Stimulated activated naive B cell treated with anti-CD40 and anti-IgM and Interleukin-4, amounts not matched to agents 10 μg/mL and 1 μg/mL and 100 μg/mL, for 72 hours (primary cell): ENCODE results near the gene GMEB2.
A peak's percentile ranks its signal among the peaks of the same experiment; 100 is the strongest.

Experiments used
- ATAC-seq, 2 donors: fragments of 150-1000 bp; cut with Tn5 transposase; replicated peaks; 2 replicates each; pipeline ENCODE4 v1.10.0; 2021; ENCODE audit warnings: moderate library complexity in 1 of 2
- DNase-seq: peaks from one replicate; pipeline ENCODE4 v3.0.0; 2021
- H3K27ac Mint-ChIP-seq: one replicate; pipeline ENCODE4 v1.8.0; 2022; ENCODE audit warnings: mild to moderate bottlenecking, mixed read lengths
- H3K27me3 Mint-ChIP-seq, 2 donors: one replicate each; pipeline ENCODE4 v1.8.0; 2022; ENCODE audit warnings: mixed read lengths in 2 of 2
- H3K36me3 Mint-ChIP-seq, 2 donors: one replicate each; pipeline ENCODE4 v1.8.0; 2022; ENCODE audit warnings: mixed read lengths in 2 of 2, mild to moderate bottlenecking in 1 of 2
- H3K4me1 Mint-ChIP-seq, 2 donors: one replicate each; pipeline ENCODE4 v1.8.0; 2022; ENCODE audit warnings: mixed read lengths in 2 of 2, mild to moderate bottlenecking in 1 of 2
- H3K4me3 Mint-ChIP-seq, 2 donors: one replicate each; pipeline ENCODE4 v1.8.0; 2022; ENCODE audit warnings: mild to moderate bottlenecking in 2 of 2, mixed read lengths in 2 of 2, moderate library complexity in 1 of 2
- H3K9me3 Mint-ChIP-seq, 2 donors: one replicate each; pipeline ENCODE4 v1.8.0; 2022; ENCODE audit warnings: mixed read lengths in 2 of 2, mild to moderate bottlenecking in 1 of 2

Gene GMEB2

DNA sequence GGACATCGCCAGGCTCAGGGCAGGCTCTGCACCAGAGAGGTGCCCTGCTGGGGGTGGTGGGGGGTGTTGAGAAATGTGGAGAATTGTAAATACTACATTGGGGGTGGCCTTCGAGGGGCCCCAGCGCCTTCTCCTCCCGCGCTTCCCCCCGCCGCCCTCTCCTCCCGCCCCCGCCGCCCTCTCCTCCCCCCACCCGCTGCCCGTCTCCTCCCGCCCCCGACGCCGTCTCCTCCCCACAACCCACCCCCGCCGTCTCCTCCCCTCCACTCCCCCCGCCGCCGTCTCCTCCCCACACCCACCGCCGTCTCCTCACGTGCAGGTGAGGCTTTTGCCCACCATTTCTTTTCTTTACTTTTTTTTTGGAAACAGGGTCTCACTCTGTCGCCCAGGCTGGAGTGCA is 77.9 kb downstream of the GMEB2 start:
- H3K4me1 Mint-ChIP-seq: peaks cover 29 to 61% of the 10 kb centered on the region in 2 donors
- DNase-seq (no peak), ATAC-seq (no peak)
- no peak overlapping the region for H3K4me3 Mint-ChIP-seq
- H3K27ac Mint-ChIP-seq: no peak overlapping the region
- no peaks in the 10 kb centered on the region for H3K36me3 Mint-ChIP-seq
- no peaks in the 10 kb centered on the region for H3K9me3 Mint-ChIP-seq
- peaks cover 7 to 24% of the 10 kb centered on the region in 2 donors for H3K27me3 Mint-ChIP-seq

DNA sequence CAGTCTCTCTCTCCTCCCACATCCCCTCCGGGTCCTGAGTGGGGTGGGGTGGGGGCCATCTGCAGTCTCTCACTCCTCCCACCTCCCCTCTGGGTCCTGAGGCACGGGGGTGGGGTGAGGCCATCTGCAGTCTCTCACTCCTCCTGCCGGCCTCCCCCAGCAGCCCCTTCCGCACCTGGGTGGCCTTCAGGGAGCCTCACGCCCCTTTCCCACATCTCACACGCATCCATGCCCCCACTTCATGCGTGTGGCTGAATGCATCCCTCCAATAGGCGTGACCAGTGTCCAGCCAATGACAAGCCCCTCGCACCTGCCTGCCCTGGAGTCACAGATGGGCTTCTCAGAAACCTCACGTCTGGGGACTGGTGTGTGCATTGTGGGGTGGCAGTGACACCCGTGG is 78.4 kb downstream of the GMEB2 start:
- Mint-ChIP-seq H3K27me3 (peaks cover 7 to 24% of the 10 kb centered on the region in 2 donors), H3K4me3 (no peak overlapping the region), H3K36me3 (no peaks in the 10 kb centered on the region), H3K9me3 (no peaks in the 10 kb centered on the region), H3K4me1 (peaks cover 33 to 58% of the 10 kb centered on the region in 2 donors), H3K27ac (peak overlapping the region; percentile 31)
- DNase-seq (no peak), ATAC-seq (no peak)

DNA sequence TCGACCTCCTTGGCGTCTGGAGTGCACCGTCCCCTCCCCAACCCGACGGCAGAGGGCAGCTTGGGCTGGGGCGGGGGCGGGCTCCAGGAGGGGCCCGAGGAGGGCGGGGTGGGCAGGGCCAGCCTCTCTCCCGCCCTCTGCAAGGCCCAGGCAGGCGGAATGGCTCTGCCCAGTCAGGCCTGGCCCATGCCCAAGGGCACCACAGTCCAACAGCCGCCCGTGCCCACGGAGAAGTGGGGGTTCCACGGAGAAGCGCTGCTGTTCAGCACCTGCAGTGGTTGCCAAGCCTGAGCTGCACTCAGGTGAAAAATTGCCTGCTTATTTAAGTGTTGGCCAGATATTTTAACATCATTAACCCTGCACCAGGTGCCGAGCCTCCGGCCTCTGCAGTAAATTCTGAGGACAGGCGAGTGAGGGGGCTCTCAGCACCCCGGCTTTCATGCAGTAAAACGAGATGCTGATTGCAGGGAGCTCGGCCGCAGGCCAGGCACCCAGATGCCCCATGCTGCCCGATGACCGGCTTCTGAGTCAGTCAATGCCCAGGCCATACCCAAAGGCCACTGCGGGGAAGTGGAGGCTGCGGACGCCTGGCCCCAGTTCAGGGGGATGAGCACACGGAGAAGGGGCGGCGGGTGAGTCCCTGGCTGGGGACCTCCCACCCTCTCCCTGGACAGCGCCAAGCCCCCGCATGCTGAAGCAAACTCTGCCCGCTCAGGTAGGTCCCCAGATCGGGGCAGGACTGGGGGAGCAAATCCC is 79.0 kb downstream of the GMEB2 start, which contains the start of gene SRMS:
TSS of gene SRMS (minus strand) at position 25 of the 756 bp plus-strand sequence. CDS start 286 bp downstream, outside the sequence.
- no peak for ATAC-seq
- Mint-ChIP-seq H3K27me3 (peaks cover 7 to 24% of the 10 kb centered on the region in 2 donors), H3K9me3 (no peaks in the 10 kb centered on the region), H3K36me3 (no peaks in the 10 kb centered on the region), H3K4me1 (peaks cover 35 to 55% of the 10 kb centered on the region in 2 donors), H3K4me3 (no peak within 1 kb of the TSS), H3K27ac (no peak within 1 kb of the TSS)
- DNase-seq: no peak

DNA sequence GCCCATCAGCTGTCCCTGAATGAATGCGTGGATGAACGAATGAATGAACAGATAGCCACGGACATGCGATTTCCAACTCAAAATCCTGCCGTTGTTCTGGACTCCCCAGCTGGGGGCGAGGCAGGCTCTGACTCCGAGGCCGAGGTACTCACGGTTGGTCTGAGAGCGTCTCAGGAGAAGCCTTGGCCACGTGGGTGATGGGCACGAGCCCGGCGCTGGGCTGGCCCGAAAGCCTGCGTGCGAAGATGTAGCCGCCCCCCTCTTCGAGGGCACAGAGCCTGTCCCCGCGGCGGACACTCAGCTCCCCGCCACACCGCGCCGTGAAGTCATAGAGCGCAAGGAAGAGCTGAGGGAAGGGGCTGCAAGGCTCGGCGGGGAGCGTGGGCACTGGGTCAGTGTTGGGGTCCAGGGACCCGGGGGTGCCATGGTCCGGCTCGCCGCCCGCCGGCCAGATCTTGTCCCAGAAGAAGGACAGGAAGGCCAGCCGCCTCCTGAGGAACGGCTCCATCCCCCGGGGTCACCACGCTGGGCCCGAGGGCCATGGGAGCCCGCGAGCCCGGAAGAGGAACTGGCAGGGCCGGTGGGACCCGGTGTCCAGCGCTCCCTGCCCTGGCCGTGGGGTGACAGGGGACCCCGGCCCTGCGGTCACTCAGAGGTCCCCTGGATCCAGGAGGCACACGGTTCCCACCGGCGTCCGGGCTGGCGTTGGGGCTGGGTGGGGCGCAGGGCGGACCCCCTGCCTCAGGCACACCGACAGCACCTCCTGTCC is 79.8 kb downstream of the GMEB2 start:
- peaks cover 7 to 24% of the 10 kb centered on the region in 2 donors for H3K27me3 Mint-ChIP-seq
- H3K4me3 Mint-ChIP-seq: no peak overlapping the region

GRCh38 chr20:63546256-63546955 is 80.5 kb downstream of the GMEB2 start:
- ATAC-seq (no peak), DNase-seq (no peak)
- peaks cover 7 to 24% of the 10 kb centered on the region in 2 donors for H3K27me3 Mint-ChIP-seq
- H3K4me1 Mint-ChIP-seq: peaks cover 34 to 50% of the 10 kb centered on the region in 2 donors
- H3K27ac Mint-ChIP-seq: no peak overlapping the region
- no peaks in the 10 kb centered on the region for H3K36me3 Mint-ChIP-seq
- H3K4me3 Mint-ChIP-seq: no peak overlapping the region
- no peaks in the 10 kb centered on the region for H3K9me3 Mint-ChIP-seq

More for the DNA sequence above, 79.8 kb downstream of the GMEB2 start:
- no peak overlapping the region for H3K27ac Mint-ChIP-seq
- H3K9me3 Mint-ChIP-seq: no peaks in the 10 kb centered on the region
- ATAC-seq (no peak), DNase-seq (no peak)
- peaks cover 34 to 53% of the 10 kb centered on the region in 2 donors for H3K4me1 Mint-ChIP-seq
- H3K36me3 Mint-ChIP-seq: no peaks in the 10 kb centered on the region

GRCh38 chr20:63545814-63546213 is 81.1 kb downstream of the GMEB2 start:
- no peak for DNase-seq
- H3K27ac Mint-ChIP-seq: no peak overlapping the region
- no peaks in the 10 kb centered on the region for H3K36me3 Mint-ChIP-seq
- ATAC-seq: no peak
- peaks cover 7 to 24% of the 10 kb centered on the region in 2 donors for H3K27me3 Mint-ChIP-seq
- no peak overlapping the region for H3K4me3 Mint-ChIP-seq
- peaks cover 31 to 50% of the 10 kb centered on the region in 2 donors for H3K4me1 Mint-ChIP-seq
- H3K9me3 Mint-ChIP-seq: no peaks in the 10 kb centered on the region

DNA sequence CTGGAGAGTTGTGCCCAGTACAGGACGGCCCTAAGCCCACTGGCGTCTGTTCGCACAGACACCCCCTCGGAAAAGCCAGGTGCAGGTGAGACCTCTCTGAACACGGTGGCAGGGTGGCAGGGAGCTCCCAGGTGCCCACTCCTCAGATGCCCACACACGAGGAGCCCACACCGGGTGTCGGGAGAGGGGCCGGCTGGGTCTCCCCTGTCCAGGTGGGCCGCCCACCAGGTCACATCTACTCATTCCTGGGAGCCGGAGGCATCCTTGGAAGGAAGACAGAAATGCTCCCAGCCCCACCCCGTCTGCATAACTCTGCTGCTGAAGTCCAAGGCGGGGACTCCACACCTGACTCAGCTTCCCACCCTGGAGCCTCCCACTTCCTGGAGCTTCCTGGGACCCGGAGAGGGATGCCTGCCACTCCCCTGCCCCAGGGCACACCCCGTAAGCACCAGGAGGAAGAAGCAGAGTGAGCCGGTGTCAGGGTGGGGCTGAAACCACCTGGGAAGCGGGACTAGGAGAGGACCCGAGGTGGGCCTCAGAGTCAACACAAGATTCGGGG is 81.9 kb downstream of the GMEB2 start:
- no peaks in the 10 kb centered on the region for H3K9me3 Mint-ChIP-seq
- ATAC-seq (no peak), DNase-seq (no peak)
- no peak overlapping the region for H3K27ac Mint-ChIP-seq
- H3K27me3 Mint-ChIP-seq: peaks cover 5 to 21% of the 10 kb centered on the region in 2 donors
- H3K4me1 Mint-ChIP-seq: peaks cover 33 to 52% of the 10 kb centered on the region in 2 donors
- no peak overlapping the region for H3K4me3 Mint-ChIP-seq
- no peaks in the 10 kb centered on the region for H3K36me3 Mint-ChIP-seq

GRCh38 chr20:63544241-63544957 is 82.5 kb downstream of the GMEB2 start:
- Mint-ChIP-seq H3K27me3 (peaks cover 3 to 14% of the 10 kb centered on the region in 2 donors), H3K9me3 (no peaks in the 10 kb centered on the region), H3K4me3 (no peak overlapping the region), H3K36me3 (no peaks in the 10 kb centered on the region), H3K4me1 (peaks cover 31 to 48% of the 10 kb centered on the region in 2 donors), H3K27ac (no peak overlapping the region)
- ATAC-seq (no peak), DNase-seq (no peak)

DNA sequence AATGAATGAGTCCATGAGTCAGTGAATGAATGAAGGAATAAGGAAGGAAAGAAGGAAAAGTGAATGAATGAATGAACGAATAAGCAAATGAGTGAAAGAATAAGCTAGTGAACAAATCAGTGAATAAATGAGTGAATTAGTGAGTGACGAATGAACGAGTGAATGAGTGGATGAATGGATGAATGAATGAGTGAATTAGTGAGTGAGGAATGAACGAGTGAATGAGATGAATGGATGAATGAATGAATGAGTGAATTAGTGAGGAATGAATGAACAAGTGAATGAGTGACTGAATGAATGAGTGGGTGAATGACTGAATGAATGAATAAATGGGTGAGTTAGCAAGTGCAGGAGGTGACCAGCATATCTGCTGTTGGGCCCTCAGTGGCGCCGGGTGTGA is 83.2 kb downstream of the GMEB2 start:
- Mint-ChIP-seq H3K36me3 (no peaks in the 10 kb centered on the region), H3K4me1 (peaks cover 33 to 51% of the 10 kb centered on the region in 2 donors), H3K4me3 (no peak overlapping the region), H3K27me3 (peaks cover 3 to 10% of the 10 kb centered on the region in 2 donors), H3K9me3 (no peaks in the 10 kb centered on the region), H3K27ac (no peak overlapping the region)
- DNase-seq (no peak), ATAC-seq (no peak)

GRCh38 chr20:63543131-63543530 is 83.8 kb downstream of the GMEB2 start:
- DNase-seq (no peak), ATAC-seq (peak; percentile 7 to 26)
- Mint-ChIP-seq H3K4me3 (peak overlapping the region in 1 of 2 donors; percentile 37), H3K27me3 (peaks cover 0 to 7% of the 10 kb centered on the region in 2 donors), H3K9me3 (no peaks in the 10 kb centered on the region), H3K36me3 (no peaks in the 10 kb centered on the region), H3K4me1 (peaks cover 30 to 57% of the 10 kb centered on the region in 2 donors), H3K27ac (peak overlapping the region; percentile 70)

DNA sequence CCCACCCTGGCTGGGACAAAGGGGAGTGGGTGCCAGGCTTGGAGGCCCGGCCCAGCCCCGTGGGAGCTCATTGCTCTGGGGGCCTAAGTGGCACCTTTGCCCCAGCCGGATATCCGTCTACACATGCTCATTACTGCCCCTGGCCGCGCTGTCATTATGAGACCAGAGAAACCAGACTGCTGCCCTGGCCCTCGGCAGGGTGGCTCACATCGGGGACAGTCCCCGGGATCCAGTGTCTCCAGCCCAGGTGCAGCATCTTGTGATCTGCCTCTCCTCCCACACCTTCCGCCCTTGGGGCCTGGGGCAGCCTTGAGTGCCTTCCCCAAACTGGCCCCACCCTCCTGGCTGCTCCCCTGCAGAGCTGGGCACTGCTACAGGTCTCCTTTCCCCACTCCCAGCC is 84.2 kb downstream of the GMEB2 start:
- Mint-ChIP-seq H3K36me3 (no peaks in the 10 kb centered on the region), H3K27me3 (peaks cover 0 to 7% of the 10 kb centered on the region in 2 donors)

GRCh38 chr20:63542031-63542559 is 84.8 kb downstream of the GMEB2 start:
- peaks cover 36 to 66% of the 10 kb centered on the region in 2 donors for H3K4me1 Mint-ChIP-seq
- no peaks in the 10 kb centered on the region for H3K36me3 Mint-ChIP-seq
- peaks cover 0 to 7% of the 10 kb centered on the region in 2 donors for H3K27me3 Mint-ChIP-seq
- H3K27ac Mint-ChIP-seq: no peak overlapping the region
- no peaks in the 10 kb centered on the region for H3K9me3 Mint-ChIP-seq
- peak overlapping the region; percentile 21 to 46 for H3K4me3 Mint-ChIP-seq
- ATAC-seq (no peak), DNase-seq (no peak)

More for the DNA sequence above, 84.2 kb downstream of the GMEB2 start:
- H3K9me3 Mint-ChIP-seq: no peaks in the 10 kb centered on the region
- peak; percentile 71 for DNase-seq
- peaks cover 32 to 61% of the 10 kb centered on the region in 2 donors for H3K4me1 Mint-ChIP-seq
- H3K27ac Mint-ChIP-seq: peak overlapping the region; percentile 70
- peak; percentile 40 to 59 for ATAC-seq
- H3K4me3 Mint-ChIP-seq: peak overlapping the region in 1 of 2 donors; percentile 37

DNA sequence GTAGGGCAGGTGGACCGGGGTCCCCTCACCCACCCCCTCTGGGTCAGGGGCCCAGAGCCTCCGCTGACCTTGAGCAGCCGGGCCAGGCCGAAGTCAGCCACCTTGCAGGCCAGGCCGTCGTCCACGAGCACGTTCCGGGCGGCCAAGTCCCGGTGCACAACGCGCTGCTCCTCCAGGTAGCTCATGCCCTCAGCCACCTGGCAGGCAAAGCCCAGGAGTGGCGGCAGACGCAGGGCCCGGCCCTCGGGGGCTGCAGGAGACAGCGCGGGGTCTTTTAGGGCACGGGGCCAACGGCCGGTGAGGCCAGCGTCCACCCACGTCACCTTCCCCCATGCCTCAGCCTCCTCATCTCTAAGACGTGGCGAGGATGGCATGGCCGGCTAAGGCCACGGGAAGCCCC is 85.5 kb downstream of the GMEB2 start:
- Mint-ChIP-seq H3K27ac (no peak overlapping the region), H3K27me3 (no peaks in the 10 kb centered on the region), H3K9me3 (no peaks in the 10 kb centered on the region), H3K4me1 (peaks cover 36 to 66% of the 10 kb centered on the region in 2 donors), H3K36me3 (no peaks in the 10 kb centered on the region), H3K4me3 (no peak overlapping the region)
- ATAC-seq (no peak), DNase-seq (no peak)
